Measurements from ENCODE around the gene SLC25A30.
"Not testable (repeated sequence)": the region's sequence is repeated elsewhere in the genome, so short reads cannot be mapped to it uniquely, and the experiment has no call there.

Gene SLC25A30

DNA sequence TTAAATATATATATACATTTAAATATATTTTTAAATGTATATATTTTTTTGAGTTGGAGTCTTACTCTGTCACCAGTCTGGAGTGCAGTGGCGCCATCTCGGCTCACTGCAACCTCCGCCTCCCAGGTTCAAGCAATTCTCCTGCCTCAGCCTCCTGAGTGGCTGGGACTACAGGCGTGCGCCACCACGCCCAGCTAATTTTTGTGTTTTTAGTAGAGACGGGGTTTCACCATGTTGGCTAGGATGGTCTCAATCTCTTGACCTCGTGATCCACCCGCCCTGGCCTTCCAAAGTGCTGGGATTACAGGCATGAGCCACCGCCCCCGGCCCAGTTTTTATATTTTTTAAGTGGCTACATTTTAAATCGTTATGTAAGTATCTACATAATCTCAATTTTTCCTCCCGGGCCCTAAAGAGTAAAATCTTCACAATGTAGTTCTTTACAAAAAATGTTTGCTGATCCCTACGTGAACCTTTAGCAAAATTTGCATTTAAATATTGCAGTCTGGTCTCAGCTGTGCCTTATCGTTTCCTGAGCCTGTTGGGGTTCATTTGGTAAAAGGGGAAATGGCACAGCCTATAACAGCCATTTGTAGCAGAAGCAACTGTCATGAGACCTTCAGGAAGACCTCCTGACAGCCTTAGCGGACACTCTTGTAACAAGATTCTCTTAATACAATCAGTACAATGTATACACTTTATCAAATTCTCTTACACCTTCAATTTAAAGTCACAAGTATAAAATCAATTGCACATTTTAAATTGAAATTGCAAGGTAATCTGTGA lies 8.1 kb upstream of the SLC25A30 start:
- DNase-seq = not testable (repeated sequence)

DNA sequence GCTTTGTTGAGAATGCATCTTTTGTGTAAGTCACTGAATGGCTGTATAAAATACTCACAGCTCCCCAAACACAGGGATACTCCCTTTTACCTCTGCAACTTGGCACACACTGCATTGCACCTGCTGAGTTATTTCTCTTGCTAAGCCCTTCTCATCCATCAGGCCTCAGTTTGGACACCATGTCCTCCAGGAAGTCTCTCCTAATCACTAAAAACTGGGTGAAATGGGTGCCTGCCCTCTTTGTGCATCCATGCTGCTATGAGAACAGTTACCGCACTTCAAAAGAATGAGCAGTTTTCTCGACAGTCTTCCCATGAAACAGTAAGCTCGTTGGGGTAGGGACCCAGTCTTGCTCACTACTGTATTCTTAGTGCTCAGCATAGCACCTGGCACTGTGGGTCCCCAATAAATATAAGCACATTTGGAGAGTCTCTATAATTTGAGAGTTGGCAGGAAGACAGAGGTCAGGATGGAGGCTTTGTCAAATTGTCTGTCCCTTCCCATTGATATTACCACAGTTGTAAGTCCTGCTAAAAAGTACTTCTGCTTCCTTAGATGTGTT lies 4.6 kb upstream of the SLC25A30 start:
- no peak for DNase-seq

DNA sequence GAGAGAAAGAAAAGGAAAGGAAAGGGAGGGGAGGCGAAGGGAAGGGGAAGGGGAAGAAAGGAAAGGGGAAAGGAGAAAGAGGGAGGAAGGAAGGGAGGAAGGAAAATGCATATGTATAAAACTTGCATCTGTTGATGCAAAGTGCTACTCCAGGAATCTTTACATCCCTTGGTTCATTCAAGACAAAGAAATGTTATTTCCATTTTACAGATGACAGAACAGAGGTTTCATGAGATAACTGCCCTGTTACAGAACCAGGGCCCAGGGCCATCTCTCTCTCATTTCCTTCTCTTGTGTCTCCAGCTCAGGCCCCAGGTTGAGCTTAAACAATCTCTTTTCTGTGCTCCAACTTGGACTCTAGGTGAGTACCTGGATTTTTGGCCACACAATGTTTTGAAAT lies 1.8 kb upstream of the SLC25A30 start:
- DNase-seq = no peak

DNA sequence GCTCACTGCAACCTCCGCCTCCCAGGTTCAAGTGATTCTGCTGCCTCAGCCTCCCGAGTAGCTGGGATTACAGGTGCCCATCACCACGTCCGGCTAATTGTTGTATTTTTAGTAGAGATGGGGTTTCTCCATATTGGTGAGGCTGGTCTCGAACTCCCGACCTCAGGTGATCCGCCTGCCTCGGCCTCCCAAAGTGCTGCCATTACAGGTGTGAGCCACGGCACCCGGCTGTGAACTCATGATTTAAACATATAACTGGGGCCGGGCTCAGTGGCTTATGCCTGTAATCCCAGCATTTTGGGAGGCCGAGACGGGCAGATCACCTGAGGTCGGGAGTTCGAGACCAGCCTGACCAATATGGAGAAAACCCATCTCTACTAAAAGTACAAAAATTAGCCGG lies 1.2 kb upstream of the SLC25A30 start:
- DNase-seq = not testable (repeated sequence)

DNA sequence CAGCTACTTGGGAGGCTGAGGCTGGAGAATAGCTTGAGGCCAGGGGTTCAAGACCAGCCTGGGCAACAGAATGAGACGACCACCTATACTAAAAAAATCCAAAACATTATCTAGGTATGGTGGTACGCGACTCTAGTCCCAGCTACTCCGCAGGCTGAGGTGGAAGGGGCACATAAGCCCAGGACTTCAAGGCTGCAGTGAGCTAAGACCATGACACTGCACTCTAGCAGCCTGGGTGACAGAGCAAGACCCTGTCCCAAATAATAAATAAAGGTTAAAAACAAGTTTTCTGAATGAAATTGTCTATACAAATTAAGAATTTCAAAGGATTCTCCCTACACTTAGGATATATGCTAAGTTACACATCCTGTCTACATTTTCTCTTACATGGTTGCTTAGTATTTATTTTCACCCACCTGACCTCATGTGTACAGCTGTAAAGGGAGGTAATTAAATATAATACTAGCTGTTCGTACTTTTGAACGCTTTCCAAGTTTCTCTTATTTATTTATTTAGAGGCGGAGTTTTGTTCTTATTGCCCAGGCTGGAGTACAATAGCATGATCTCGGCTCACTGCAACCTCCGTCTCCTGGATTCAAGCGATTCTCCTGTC lies 1.6 kb downstream of the SLC25A30 start:
- DNase-seq = no peak

DNA sequence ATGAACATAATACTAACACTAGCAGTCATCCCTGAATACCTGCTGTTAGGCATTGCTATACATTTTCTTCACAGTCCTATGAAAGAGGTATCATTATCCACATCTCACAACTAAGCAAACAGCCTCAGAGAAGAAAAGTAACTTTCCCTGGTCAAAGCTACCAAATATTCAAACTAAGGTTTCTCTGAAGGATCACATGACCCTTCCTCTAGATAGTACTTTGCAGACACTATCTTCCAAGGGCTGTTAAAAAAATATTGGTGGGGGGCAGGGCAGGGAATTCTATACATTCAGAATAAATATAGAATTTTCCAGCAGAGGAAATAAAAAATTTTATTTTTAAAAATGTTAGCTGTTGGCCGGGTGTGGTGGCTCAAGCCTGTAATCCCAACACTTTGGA lies 3.1 kb downstream of the SLC25A30 start:
- DNase-seq = no peak

DNA sequence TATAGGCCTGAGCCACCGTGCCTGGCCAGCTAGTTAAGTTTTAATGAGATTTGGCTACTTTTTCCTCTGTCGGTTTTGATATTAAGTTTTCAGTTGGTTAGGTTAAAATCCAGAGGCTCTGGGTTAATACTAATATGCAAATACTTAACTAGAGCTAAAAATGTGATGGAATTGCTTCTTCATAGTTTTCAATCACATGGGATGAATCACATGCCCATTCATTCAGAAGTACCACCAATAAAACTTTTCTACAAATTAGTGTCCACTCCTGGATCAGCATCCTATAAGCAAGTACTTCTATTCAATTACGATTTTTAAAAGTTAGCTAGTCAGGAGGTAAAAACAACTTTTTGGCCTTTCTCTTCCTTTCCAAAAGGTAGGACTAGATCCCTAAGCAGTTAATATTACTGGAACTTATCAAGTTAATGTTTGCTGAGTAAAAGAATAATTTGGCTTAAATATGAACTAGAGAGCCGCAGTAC lies 4.3 kb downstream of the SLC25A30 start:
- no peak for DNase-seq

DNA sequence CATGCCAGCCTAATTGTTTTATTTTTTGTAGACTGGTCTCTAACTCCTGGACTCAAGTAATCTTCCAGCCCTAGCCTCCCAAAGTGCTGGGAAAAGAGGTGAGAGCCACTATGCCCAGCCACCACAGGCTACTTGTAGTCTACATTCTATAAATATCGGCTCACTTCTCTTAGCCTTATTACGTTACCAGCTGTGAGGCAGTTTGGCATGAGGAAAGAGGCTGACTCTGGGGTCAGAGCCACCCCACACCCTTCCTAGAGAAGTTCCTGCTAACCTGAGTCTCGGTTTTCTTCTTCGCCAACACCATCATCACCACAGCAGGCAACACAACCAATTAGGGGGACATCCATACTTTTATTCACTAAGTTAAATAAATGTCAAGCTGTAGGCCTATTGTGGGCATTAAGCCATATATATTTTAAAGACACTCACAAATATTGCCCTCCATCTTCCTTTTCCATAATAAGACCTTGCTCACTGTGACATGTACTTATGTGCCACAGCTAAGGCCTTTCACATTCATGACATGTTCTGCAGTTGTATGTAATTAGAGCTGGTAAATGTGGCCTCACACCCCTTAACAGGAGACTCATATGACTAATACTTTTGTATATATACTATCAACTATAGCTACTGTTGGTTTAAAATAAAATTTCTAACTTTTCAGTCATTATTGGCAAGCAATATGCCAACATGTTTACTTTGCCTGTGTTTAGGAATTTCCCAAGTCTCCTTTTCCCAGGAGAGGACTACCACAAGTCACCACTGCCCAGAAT lies 5.7 kb downstream of the SLC25A30 start:
- no peak for DNase-seq

DNA sequence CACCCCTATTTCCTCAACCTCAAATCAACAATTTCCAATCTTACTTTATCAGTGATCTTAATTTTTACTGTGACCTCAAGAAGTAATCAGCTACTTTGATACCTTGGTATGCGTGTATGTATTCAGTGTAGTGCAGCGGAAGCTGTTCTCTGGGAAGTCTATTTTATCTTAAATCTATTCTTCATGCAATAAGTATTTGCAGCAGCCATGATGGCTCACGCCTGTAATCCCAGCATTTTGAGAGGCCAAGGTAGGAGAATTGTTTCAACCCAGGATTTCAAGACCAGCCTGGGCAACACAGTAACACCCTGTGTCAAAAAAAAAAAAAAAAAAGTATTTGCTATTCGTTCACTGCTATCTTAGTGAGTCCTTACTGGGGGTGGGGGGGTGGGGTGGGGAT lies 6.5 kb downstream of the SLC25A30 start:
- no peak for DNase-seq

DNA sequence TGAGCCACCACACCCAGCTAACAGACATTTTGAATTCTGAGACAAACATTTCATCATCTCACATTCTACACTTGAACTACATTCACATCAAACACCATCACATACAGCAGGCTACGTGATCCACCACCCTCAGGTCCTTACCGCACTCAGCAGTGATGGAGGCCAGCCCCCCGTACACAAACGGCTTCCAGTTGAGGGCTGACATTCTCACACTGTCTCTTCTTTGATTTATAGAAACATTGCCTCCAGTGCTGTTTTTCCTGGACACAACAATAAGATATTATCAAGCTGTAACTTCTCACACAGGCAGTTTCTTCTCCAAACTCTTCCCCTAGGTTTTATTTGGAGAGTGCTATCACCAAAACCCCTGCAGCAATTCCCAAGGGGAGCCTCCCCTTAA lies 7.0 kb downstream of the SLC25A30 start:
- DNase-seq = no peak

DNA sequence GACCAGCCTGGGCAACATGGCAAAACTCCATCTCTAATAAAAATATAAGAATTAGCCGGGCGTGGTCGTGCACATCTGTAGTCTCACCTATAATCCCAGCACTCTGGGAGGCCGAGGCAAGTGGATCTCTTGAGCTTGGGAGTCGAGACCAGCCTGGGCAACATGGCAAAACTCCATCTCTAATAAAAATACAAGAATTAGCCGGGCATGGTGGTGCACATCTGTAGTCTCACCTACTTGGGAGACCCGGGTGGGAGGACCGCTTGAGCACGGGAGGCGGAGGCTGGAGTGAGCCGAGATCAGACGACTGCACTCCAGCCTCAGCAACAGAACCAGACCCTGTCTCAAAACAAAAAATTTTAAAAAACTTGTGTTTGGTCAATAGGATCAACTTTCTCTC lies 7.7 kb downstream of the SLC25A30 start:
- no peak for DNase-seq

DNA sequence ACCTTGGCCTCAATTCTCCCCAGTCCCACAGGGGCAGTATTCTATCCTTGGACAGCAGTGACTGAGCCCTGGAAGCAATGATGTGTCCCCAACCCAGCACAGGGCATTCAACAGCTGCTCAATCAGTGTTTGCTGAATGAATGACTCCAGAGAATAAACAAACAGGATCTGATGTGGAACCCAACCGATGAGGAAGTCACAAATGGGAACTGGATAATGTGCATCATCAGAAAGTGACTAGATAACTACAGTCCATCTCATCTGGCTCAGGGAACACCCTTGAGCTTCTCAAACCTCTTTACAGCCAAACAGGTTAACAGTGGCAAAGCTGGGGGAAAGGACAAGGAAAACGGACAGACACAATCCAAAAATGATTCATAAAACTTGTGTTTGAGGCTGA lies 8.2 kb downstream of the SLC25A30 start:
- DNase-seq = no peak

DNA sequence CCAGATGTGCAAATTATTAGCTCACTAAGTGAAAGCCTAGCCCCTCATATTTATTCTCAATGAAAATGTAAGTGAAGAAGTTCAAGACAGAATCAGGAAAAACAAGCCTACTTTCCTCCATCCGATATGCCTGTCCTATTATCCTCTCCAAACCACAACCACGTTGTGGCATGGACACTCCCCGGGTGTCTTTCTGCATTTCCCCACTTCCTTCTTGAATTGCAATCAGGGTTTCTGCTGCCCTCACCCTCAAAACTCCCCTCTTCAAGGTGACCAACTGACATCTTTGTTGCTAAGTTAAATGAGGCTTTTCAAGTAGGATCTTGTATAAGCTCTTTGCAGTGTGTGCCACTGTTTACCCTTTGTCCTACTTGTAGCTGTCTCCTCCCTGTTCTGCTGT lies 11.8 kb downstream of the SLC25A30 start:
- DNase-seq = no peak

DNA sequence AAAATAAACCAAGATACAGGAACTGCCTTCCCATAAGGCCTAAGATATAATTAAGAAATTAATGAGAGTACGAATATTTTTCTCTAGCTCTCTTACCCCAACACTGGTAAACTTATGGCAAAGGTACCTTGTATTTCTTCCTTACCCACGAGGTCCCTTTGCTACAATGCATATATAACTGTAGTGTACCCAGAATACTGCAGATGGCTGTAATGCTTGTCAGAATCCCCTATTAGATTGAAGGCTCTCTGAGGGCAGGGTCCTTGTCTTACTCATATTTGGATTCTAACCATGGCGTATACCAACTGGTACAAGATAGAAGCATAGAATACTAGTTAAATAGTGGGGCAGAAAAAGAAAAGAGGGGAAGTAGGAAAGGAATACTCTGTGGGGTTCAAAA lies 15.1 kb downstream of the SLC25A30 start:
- DNase-seq = no peak

DNA sequence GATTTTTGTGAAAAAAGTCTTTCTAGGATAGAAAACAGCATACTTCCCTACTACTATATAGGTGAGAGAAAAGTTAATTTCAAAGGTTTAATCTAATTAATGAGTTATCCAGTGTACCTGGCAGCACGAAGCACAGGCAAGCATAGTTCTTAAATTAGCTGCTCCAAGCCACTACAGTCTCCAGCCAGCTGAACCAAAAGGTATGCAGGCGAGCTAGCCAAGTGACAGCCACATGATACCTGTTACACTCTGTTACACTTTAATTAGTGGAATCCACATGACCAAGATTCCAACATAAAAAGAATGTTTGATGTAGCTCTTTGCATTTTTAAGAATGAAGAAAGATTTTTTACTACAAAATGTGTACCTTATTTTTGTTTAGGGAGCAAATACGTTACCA lies 15.5 kb downstream of the SLC25A30 start:
- DNase-seq = no peak

DNA sequence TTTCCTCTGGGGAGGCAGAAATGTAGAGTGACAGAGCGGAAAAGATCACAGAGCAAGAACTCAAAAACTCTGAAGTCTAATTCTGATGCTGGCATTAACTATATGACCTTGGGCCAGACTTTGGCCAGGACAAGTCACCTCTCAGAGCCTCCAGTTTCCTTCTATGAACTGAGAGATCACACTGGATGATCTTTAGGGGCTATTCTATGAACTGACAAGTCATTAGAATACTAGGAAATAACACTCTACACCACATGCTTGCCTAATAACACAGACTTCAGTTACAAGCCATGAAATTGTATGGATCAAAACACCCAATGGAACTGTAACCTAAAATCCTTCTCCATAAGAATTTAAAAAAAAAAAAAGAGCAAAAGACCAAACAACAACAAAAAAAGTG lies 16.9 kb downstream of the SLC25A30 start:
- DNase-seq = no peak

DNA sequence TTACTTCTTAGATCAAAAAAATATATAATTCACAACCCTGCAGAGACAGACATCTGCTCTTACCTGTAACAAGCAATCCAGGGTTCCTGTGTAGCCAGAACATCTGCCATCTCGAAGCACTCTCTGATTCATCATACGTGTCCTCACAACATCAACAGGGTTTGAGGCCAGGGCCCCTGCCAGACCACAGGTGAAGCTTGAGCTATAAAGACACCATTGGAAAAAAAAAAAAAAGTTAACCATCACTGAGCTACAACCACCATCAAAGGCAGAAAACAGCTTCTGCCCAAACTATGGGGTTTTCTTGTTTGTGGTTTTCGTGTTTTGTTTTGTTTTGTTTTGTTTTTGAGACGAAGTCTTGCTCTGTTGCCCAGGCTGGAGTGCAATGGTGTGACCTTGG lies 19.3 kb downstream of the SLC25A30 start:
- no peak for DNase-seq

DNA sequence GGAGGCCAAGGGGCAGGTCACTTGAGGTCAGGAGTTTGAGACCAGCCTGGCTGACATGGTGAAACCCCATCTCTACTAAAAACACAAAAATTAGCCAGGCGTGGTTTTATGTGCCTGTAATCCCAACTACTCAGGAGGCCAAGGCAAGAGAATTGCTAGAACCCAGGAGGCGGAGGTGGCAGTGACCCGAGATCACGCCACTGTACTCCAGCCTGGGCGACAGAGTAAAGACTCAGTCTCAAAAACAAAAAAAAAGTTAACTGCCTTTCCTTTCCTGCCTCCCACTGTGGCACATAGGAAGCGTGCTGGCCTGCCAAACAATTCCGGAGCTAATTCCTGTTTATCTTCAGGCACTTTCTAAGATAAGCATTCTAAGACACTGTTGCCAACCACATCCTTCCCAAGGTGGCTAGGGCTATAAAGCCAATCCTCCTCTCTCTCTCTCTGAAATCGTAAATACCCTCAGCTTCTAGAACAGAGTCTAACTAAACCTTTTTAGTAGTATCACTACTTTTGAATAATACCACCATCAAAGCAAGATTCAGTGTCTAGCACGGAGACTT lies 21.6 kb downstream of the SLC25A30 start:
- no peak for DNase-seq

DNA sequence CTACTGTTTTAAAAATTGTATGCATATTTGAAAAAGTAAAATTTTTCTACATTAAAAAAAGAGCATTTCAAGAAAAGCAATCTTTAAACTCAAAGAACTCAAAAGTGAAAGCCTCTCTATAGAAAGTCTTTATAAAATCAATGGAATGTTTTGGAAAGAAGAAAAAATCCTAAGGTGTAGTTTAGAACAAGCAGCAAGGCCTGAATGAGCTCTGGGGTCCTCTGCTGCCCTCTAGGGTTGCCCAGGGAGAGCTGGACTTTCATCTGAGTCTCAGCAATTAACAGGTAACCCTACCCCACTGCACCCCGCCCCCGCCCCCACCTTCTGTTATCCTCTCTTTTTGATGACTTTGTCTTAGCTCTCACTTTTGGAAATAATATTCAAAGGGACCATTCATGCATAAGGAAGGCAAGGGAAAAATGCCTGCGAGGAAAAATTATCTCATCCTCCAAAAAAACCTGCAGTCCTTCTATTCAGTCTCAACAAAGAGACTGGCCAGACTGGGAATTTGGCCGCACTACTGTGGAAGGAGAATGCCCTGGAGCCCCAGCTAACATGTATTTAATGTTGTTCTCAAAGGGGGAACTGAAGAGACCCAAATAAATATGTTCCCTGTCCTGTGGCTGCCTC lies 24.1 kb downstream of the SLC25A30 start:
- no peak for DNase-seq

DNA sequence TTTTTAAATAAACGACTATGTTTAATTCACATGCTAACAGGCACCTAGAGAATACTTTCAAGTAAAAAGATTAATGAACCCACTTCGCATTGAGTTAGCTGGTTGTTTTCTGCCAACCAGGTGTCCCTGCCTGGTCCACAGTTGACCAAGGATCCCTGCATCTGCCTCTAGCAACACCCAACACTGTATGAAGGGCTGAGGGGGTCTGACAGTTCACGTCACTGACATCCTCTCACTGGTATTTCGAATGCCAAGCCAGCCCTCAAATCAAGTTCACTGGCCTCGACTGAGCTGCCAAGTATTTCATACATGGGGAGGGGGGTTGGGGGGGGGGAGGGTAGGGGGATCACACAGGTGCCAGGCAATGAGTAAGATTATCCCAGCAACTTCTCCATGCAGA lies 25.4 kb downstream of the SLC25A30 start:
- no peak for DNase-seq

DNA sequence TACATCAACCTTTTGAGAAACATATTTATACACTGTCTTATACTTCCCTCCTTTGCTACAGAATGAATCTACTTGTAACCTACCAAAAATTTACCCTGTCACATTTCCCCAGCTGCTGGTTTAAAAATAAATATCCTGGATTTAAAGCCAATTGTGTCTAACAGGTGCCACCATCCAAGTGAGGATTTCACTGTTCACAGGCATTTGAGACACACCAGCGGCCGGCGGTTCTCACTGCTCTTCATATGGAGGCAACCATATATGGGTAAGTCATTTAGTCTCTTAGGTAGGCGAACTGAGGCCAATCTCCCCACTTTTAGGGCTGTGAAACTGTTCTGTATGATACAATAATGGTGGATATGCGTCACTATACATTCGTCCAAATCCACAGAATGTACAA lies 26.2 kb downstream of the SLC25A30 start:
- DNase-seq = no peak

DNA sequence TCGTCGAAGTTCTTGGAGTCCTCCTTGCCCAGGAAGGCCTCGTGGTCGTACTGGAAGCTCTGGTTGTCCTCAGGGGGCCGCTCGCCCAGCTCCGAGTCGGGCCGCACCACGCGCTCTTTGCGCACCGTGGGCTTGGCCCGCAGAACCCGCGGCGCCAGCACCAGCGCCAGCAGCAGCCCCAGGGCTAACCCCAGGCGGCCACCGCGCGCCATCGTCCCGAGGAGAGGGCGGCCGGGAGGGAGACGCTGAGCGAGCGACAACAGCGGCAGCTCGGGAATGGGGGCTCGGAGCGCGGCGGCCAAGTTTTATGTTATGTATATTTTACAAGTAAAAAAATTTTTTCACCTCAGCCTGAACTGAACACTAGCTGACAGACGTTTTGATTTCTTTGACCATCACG lies 27.0 kb downstream of the SLC25A30 start:
- DNase-seq = not testable (repeated sequence)

DNA sequence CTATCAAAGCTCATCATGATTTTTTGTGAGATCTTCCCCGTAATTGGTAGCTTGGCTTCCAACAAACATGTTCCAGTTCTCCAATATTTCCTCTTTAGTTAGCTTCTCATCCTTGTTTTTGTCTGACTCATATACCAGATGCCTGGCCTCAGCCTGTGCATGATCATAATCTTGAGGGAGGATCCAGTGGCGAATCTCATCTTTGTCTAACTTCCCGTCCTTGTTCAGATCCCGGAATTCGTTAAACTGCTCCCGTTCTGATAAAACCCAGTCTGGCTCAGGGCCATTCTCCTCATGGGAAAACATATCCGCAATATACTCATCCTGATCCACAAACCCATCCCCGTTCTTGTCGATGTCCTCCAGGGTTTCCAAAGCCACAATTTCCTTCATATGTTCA lies 27.8 kb downstream of the SLC25A30 start:
- not testable (repeated sequence) for DNase-seq
